Testis (tissue), 5 donors: ENCODE data around the gene PURA. TPM values are rescaled to one million over a fixed set of nuclear protein-coding genes. Genes with fewer than 3 reads are reported as not detected.
A peak's percentile ranks its signal among the peaks of the same experiment; 100 is the strongest.

ENCODE experiments used
- DNase-seq: peaks from one replicate; pipeline ENCODE4 v3.0.0-alpha.2; 2019
- H3K27ac ChIP-seq, 2 donors: fragments of 200-600 bp; sonication (generic); one replicate each; pipeline ENCODE4 v1.5.1; 2019
- H3K27me3 ChIP-seq: fragments of 200-600 bp; sonication (generic); one replicate; pipeline ENCODE4 v1.5.1; 2019
- H3K36me3 ChIP-seq: fragments of 200-600 bp; sonication (generic); one replicate; pipeline ENCODE4 v1.5.1; 2017; ENCODE audit warnings: low read depth; ENCODE audit errors: missing control alignments
- H3K4me1 ChIP-seq: fragments of 200-600 bp; sonication (generic); one replicate; pipeline ENCODE4 v1.5.1; 2019
- H3K4me3 ChIP-seq, 2 donors: fragments of 200-600 bp; sonication (generic); one replicate each; pipeline ENCODE4 v1.5.1; 2017 to 2019
- H3K9me3 ChIP-seq: fragments of 200-600 bp; sonication (generic); one replicate; pipeline ENCODE4 v1.5.1; 2017
- POLR2A ChIP-seq: fragments of 450-650 bp; IDR thresholded peaks from one replicate; pipeline ENCODE4 v1.6.1; 2017; ENCODE audit warnings: antibody characterized with exemption, mild to moderate bottlenecking, moderate library complexity
- WGBS, 2 donors: methylation state at CpG; one replicate each; pipeline ENCODE4 v1.1.5; 2018; 5-methylcytosine and 5-hydroxymethylcytosine counted together
- intact Hi-C: fragments of 100-400 bp; cut with DNase I; formaldehyde crosslinking; loops from one replicate; pipeline ENCODE4 v1.15.1; 2023; ENCODE audit warnings: low total_unique reads
- long read RNA-seq, 2 donors: transcript quantifications; one replicate each; lab custom pipeline, GENCODE V29; 2026
- polyA plus RNA-seq: library from polyadenylated mRNA; stranded (reverse); fragments of 350-450 nt; fragmentation: Illumina TruSeq; extraction: RNeasy Lipid Tissue Mini Kit (QIAGEN cat#74804); gene quantifications from one replicate; pipeline ENCODE4 v1.2.3, GENCODE V29; 2014; ENCODE audit warnings: low read depth, low replicate concordance; ENCODE audit not compliant: insufficient read depth
- total RNA-seq, 2 donors: library from RNA; depleted of rRNA; stranded (reverse); fragments of >200 nt; gene quantifications; one replicate each; pipeline ENCODE4 v1.2.3, GENCODE V29; 2016
- TF ChIP-seq, protein P1 (sequence below), 3 experiments: fragments of 450-650 bp in 2 of 3; fragments of 200-600 bp in 1 of 3; sonication (generic) in 1 of 3; IDR thresholded peaks; one replicate each; pipeline ENCODE4 v1.5.1; 2016 to 2019; ENCODE audit warnings: antibody characterized with exemption in 3 of 3, mild to moderate bottlenecking in 2 of 3, moderate library complexity in 1 of 3

Gene PURA
- total RNA-seq, result 10 to 100 TPM; 22.9 to 26.9 TPM
- 9.3 TPM for polyA plus RNA-seq
- long read RNA-seq, donor 1, full-length matches to known transcripts, result 51 of 51 reads
- long read RNA-seq, donor 1, partial matches to known transcripts, result 0 of 51 reads
- long read RNA-seq, donor 1, other reads (novel, unspliced or antisense), result 0 of 51 reads
- long read RNA-seq, donor 2, full-length matches to known transcripts, result 24 of 30 reads
- long read RNA-seq, donor 2, partial matches to known transcripts, result 0 of 30 reads
- long read RNA-seq, donor 2, other reads (novel, unspliced or antisense), result 6 of 30 reads

DNA sequence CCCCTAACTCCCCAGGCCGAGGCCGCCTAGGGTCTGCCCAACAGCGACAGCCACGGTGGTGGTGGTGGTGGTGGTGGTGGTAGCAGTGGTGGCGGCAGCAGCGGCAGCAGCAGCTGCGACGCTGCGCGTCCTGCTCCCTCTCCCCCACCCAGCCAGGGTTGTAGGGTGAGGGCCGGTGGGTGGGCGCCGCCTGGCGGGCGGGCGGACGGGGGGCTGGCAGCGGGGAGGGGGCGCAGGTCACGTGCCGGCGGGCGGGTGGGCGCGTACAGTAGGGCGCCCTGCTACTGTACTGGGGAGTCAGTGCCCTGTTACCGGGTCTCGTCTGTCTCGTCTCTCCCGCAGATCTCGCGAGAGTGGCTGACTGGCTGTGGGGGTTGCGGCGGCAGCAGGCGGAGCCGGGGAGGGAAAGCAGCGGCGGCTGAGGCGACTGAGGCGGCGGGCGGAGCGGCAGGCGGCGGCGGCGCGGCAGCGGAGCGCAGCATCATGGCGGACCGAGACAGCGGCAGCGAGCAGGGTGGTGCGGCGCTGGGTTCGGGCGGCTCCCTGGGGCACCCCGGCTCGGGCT is at the start of gene PURA:
TSS of gene PURA (plus strand) at position 411 of the 565 bp plus-strand sequence. CDS start at position 484, 73 bp downstream.
- peaks cover 49% of the 10 kb centered on the region for H3K4me1 ChIP-seq
- H3K9me3 ChIP-seq, result no peaks in the 10 kb centered on the region
- no peaks in the 10 kb centered on the region for H3K36me3 ChIP-seq
- peak within 1 kb of the TSS; percentile 96 for H3K27ac ChIP-seq
- TF ChIP-seq, protein P1, sequence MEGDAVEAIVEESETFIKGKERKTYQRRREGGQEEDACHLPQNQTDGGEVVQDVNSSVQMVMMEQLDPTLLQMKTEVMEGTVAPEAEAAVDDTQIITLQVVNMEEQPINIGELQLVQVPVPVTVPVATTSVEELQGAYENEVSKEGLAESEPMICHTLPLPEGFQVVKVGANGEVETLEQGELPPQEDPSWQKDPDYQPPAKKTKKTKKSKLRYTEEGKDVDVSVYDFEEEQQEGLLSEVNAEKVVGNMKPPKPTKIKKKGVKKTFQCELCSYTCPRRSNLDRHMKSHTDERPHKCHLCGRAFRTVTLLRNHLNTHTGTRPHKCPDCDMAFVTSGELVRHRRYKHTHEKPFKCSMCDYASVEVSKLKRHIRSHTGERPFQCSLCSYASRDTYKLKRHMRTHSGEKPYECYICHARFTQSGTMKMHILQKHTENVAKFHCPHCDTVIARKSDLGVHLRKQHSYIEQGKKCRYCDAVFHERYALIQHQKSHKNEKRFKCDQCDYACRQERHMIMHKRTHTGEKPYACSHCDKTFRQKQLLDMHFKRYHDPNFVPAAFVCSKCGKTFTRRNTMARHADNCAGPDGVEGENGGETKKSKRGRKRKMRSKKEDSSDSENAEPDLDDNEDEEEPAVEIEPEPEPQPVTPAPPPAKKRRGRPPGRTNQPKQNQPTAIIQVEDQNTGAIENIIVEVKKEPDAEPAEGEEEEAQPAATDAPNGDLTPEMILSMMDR (IDR thresholded peaks at IDR 0.05), result peak in 1 of 3 experiments; percentile 33
- peak; percentile 32 for TF ChIP-seq POLR2A
- DNase-seq, result peak; percentile 95
- peak within 1 kb of the TSS; percentile 79 to 85 for H3K4me3 ChIP-seq
- WGBS, 2 donors, result 0 to 2% methylated on average over 12 of the region's 60 CpGs
- intact Hi-C loops, result no loop called here
- H3K27me3 ChIP-seq, result no peaks in the 10 kb centered on the region

DNA sequence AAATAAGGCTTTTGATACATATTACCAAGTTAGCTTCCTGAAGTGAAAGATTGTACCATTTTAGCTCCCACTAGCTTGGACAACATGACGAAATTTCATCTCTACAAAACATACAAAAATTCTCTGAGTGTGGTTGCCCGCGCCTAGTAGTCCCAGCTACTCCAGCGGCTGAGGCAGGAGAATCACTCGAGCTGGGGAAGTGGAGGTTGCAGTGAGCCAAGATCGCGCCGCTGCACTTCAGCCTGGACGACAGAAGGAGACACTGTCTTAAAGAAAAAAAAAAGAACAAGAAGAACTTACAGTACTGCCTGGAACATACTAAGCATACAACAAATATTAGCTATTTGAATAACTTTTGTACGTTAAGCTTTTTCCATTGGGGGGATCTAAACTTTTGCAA is 41.1 kb upstream of the PURA start:
- 31 to 37% methylated on average over 10 of the region's 10 CpGs for WGBS, 2 donors
- intact Hi-C loops, result loop anchor here (5.0 kb wide), 1 partner anchor 84 kb away; no protein-coding TSS in a partner anchor
- no peak for DNase-seq
- Histone ChIP-seq H3K4me1 (no peaks in the 10 kb centered on the region), H3K4me3 (no peak overlapping the region), H3K36me3 (no peaks in the 10 kb centered on the region), H3K27ac (no peak overlapping the region), H3K27me3 (no peaks in the 10 kb centered on the region), H3K9me3 (no peaks in the 10 kb centered on the region)
- TF ChIP-seq, protein P1 (IDR thresholded peaks at IDR 0.05), result no peak
- TF ChIP-seq POLR2A, result no peak

DNA sequence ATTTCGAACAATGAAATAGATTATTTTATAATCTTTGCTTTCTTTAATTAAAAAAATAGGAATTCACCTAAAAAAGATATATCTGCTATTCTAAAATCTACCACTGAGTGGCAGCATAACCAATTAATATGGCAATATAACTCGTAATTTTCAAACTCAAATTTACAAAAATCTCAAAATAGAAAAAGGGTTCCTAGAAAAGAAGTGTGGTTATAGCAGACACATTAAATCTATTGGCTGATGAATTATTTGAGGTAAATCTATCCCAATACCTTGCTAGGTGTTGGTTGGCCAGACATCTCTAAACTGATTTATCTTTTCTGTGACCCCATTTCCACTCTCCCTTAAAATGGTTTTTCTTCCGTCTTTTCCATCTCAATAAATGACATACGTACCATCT is 40.6 kb upstream of the PURA start:
- no peak for DNase-seq
- intact Hi-C loops, result loop anchor here (5.0 kb wide), 1 partner anchor 84 kb away; no protein-coding TSS in a partner anchor
- Histone ChIP-seq H3K4me3 (no peak overlapping the region), H3K27me3 (no peaks in the 10 kb centered on the region), H3K36me3 (no peaks in the 10 kb centered on the region), H3K4me1 (no peaks in the 10 kb centered on the region), H3K9me3 (no peaks in the 10 kb centered on the region), H3K27ac (no peak overlapping the region)
- TF ChIP-seq POLR2A, result no peak
- TF ChIP-seq, protein P1 (IDR thresholded peaks at IDR 0.05), result peak; percentile 32 to 65 (median 47)
- WGBS, 2 donors, result 8% methylated on average over 4 of the region's 4 CpGs

- H3K27ac ChIP-seq, result no peak overlapping the region
- no peaks in the 10 kb centered on the region for H3K36me3 ChIP-seq
- H3K4me3 ChIP-seq, result no peak overlapping the region
- no peak for DNase-seq
- intact Hi-C loops, result no loop called here
- no peaks in the 10 kb centered on the region for H3K9me3 ChIP-seq
- TF ChIP-seq, protein P1 (IDR thresholded peaks at IDR 0.05), result no peak
- no peak for TF ChIP-seq POLR2A
- no peaks in the 10 kb centered on the region for H3K27me3 ChIP-seq
- H3K4me1 ChIP-seq, result no peaks in the 10 kb centered on the region
- 55 to 64% methylated on average over 2 of the region's 2 CpGs for WGBS, 2 donors
Observed at GRCh38 chr5:140075371-140075770, 38.5 kb upstream of the PURA start.
